Esophagus squamous epithelium (tissue), 4 donors: ENCODE measurements around the gene CDRT4.

Experiments
- POLR2A ChIP-seq, 4 donors: fragments of 450-650 bp; IDR thresholded peaks; one replicate each; pipeline ENCODE4 v1.6.1; 2017; ENCODE audit warnings: antibody characterized with exemption in 4 of 4, mild to moderate bottlenecking in 4 of 4, moderate library complexity in 3 of 4
- TF ChIP-seq, protein P1 (sequence below), 6 experiments: fragments of 450-650 bp in 4 of 6; fragments of 200-600 bp in 2 of 6; sonication (generic) in 2 of 6; IDR thresholded peaks; one replicate each; pipeline ENCODE4 v1.5.1; 2016 to 2019; ENCODE audit warnings: antibody characterized with exemption in 6 of 6, mild to moderate bottlenecking in 4 of 6, moderate library complexity in 4 of 6

DNA sequence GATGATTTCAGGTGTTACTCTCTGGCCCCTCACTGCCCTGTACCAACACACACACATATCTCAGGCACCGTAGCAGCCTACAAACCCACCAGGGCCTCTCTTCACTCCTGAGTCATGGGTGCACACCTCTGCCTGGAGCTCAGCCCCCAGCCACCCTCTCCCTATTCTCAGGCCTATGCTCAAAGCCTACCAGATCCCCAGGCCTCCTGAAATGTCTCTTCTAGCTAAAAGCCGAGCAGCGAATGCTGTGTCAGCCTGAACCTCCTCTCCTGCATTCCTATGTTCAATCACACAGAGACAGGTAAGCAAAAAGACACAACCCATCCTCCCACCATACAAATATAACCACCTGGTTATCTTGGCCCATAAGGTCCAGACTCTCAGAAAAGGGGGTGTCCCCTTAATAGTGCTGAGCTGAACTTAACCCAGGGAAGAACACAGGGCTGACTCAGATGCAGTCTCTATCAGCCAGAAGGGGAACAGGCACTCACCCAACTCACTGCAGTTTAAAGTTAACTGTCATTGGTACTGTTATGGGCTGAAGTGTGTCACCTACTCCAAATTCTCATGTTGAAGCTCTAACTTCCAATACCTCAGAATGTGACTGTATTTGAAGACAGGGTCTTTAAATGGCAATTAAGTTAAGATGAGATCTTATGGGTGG lies 64.0 kb downstream of the CDRT4 start:
- TF ChIP-seq POLR2A (IDR thresholded peaks at IDR 0.05): no peak
- TF ChIP-seq, protein P1, sequence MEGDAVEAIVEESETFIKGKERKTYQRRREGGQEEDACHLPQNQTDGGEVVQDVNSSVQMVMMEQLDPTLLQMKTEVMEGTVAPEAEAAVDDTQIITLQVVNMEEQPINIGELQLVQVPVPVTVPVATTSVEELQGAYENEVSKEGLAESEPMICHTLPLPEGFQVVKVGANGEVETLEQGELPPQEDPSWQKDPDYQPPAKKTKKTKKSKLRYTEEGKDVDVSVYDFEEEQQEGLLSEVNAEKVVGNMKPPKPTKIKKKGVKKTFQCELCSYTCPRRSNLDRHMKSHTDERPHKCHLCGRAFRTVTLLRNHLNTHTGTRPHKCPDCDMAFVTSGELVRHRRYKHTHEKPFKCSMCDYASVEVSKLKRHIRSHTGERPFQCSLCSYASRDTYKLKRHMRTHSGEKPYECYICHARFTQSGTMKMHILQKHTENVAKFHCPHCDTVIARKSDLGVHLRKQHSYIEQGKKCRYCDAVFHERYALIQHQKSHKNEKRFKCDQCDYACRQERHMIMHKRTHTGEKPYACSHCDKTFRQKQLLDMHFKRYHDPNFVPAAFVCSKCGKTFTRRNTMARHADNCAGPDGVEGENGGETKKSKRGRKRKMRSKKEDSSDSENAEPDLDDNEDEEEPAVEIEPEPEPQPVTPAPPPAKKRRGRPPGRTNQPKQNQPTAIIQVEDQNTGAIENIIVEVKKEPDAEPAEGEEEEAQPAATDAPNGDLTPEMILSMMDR (IDR thresholded peaks at IDR 0.05): no peak
